GM12873 (cell line): ENCODE data around the gene BARX2.

ENCODE experiments used
- CTCF ChIP-seq: IDR thresholded peaks from 2 replicates; pipeline ENCODE4 v1.5.1; 2012; ENCODE audit warnings: low read depth, mild to moderate bottlenecking, moderate library complexity, low read length, control low read depth; ENCODE audit not compliant: insufficient read depth; ENCODE audit errors: missing control alignments

Gene BARX2

GRCh38 chr11:129434641-129435498 is 59.2 kb downstream of the BARX2 start:
- TF ChIP-seq CTCF, result no peak

GRCh38 chr11:129435499-129436245 is 60.0 kb downstream of the BARX2 start:
- TF ChIP-seq CTCF, result no peak

GRCh38 chr11:129436573-129436972 is 60.9 kb downstream of the BARX2 start:
- TF ChIP-seq CTCF, result no peak

- TF ChIP-seq CTCF, result no peak
These were observed 64.5 kb downstream of the BARX2 start for GRCh38 chr11:129440028-129440713.

- no peak for TF ChIP-seq CTCF
These were observed 66.5 kb downstream of the BARX2 start for GRCh38 chr11:129442171-129442570.

GRCh38 chr11:129443276-129443675 is 67.6 kb downstream of the BARX2 start:
- no peak for TF ChIP-seq CTCF

- no peak for TF ChIP-seq CTCF
These were observed 68.6 kb downstream of the BARX2 start for GRCh38 chr11:129444274-129444673.
